ENCODE data around the gene KCNMA1.

GRCh38 chr10:77564731-77565589 is 72.6 kb downstream of the KCNMA1 start:
- no peak for TF ChIP-seq CTCF (IDR thresholded peaks at IDR 0.05)
- TF ChIP-seq POLR2AphosphoS5 (IDR thresholded peaks at IDR 0.05) = no peak
